GOT3 (cell line): Measurements from ENCODE around the gene LTB4R.
A peak's percentile ranks its signal among the peaks of the same experiment; 100 is the strongest.

Experiments
- DNase-seq: peaks from one replicate; lab custom pipeline; 2025; ENCODE audit warnings: mixed read lengths; lab: John Stamatoyannopoulos, UW

Gene LTB4R

DNA sequence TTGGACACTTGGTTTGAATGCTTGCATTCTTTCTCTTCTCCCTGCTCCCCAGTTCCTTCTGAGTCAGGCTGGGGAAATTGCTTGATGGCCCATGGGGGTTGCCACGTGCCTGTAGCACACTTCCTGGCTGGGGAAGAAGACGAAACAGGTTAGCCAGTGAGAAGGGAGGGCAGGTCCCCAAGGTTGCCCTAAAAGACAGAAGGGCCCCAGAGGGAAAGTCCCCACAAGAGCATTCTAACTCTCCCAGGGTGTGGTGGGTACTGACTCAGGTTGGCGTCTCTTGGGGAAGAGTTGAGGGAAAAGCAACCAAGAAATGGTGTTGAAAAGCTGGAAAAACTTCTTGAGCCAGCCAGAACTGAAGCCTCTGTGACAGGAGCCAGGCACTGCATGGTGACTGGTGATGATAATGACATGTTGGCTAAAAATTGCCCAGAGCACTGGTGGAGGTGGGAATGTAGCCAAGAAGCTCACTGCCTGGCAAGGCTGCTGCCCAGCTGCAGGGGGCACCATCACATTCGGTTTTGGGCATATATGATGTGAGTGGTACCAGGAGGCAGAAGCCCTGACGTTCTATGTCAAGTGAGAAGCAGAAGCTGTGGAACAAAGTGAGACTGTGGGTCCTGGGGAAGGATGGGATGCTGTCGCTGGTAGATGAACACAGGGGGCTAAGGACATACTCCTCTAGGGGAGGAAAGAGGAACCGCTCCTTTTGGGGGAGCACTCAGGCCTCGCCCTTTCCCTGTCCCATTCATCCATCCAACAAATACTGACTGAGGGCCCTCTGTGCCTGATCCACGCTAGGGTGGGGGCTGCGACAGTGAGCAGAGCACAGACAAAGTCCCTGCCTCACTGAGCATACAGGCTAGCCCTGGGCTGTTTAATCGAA is 31.8 kb upstream of the LTB4R start:
- DNase-seq = no peak

DNA sequence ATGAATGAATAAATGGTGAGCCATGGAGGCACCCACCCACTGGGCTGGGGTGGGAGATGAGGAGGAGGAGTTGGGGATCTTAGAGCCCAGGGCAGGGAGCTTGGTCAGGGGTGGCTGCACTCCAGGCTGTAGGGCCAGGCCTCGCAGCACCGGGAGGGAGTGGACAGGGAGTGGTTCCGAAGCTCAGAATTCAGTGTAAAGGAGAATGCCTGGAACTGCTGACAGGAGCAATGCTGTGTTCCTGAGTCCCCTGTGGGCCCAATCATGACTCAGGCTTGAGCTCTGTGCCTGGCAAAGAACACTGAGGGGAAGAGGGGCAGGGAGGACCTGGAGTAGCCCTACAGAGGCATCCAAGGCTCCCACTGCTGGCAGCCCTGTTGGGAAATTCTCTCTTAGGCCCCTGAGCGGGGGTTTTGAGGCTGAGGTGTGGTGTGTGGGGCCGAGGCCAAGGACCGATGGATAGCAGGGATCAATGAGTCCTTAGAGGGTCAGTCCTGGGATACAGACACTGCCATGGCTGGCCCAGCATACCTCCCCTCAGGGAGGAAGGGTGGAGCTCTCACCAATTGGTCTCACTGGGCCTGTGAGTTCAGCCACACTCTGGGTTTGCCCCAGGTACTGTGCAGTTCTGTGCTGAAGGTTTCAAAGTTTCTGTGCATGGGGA is 30.4 kb upstream of the LTB4R start:
- no peak for DNase-seq

GRCh38 chr14:24281636-24282035 is 29.7 kb upstream of the LTB4R start:
- no peak for DNase-seq

- DNase-seq = no peak
These were observed 28.6 kb upstream of the LTB4R start for GRCh38 chr14:24282736-24283135.

GRCh38 chr14:24283796-24284460 is 27.4 kb upstream of the LTB4R start:
- DNase-seq = no peak

GRCh38 chr14:24284501-24285035 is 26.7 kb upstream of the LTB4R start:
- DNase-seq = no peak

DNA sequence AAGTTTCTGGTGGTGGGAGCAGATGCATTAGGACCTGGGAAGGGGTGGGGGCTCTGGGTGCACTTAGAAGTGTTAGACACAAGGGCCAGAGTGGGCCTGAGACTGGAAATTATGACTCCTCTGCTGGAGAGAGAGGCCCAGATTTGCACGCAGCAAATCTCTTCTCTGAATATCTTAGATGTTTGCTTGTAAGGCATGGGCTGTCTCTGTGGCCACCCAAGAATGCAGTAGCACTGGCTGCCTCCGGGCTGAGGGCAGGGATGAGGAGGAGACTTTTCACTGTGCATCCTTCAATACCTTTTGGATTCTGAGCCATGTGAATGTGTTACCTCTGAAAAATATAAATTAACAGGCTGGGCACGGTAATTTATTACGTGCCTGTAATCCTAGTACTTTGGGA is 26.0 kb upstream of the LTB4R start:
- no peak for DNase-seq

- DNase-seq = no peak
These were observed 24.3 kb upstream of the LTB4R start for GRCh38 chr14:24286996-24287395.

- no peak for DNase-seq
These were observed 21.5 kb upstream of the LTB4R start for GRCh38 chr14:24289649-24290280.

GRCh38 chr14:24290746-24291145 is 20.6 kb upstream of the LTB4R start:
- no peak for DNase-seq

DNA sequence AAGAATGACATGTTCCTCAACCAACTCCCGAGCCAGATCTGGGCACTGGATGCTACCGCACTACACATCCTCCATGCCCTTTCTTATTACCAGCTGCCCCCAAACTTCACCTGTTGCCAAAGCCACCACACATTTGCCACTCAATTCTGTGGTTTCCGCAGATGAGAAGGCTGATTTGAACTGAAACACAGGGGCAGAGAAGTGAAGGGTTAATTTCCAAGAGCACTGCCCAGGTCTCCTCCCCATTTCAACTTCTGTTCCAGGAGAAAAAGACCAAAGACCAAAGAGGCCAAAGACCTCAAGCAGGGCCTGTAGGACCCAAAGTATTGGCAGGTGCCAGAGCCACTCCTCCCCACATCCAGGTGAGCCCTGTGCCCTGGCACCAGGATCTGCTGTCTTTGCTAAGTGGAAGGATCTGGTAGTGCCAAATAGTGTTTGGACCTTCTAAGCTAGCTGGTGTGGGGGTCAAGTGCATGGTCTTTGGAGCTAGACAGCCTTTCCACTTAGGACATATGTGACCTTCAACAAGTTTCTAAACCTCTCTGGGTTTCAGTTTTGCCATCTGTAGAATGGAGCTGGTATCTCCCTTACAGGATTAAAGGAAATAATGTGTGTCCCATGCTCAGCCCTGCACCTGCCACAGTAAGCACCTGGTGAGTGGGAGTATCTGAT is 19.7 kb upstream of the LTB4R start:
- DNase-seq = no peak

GRCh38 chr14:24292118-24292807 is 19.0 kb upstream of the LTB4R start:
- no peak for DNase-seq

GRCh38 chr14:24293525-24293924 is 17.8 kb upstream of the LTB4R start:
- DNase-seq = no peak

DNA sequence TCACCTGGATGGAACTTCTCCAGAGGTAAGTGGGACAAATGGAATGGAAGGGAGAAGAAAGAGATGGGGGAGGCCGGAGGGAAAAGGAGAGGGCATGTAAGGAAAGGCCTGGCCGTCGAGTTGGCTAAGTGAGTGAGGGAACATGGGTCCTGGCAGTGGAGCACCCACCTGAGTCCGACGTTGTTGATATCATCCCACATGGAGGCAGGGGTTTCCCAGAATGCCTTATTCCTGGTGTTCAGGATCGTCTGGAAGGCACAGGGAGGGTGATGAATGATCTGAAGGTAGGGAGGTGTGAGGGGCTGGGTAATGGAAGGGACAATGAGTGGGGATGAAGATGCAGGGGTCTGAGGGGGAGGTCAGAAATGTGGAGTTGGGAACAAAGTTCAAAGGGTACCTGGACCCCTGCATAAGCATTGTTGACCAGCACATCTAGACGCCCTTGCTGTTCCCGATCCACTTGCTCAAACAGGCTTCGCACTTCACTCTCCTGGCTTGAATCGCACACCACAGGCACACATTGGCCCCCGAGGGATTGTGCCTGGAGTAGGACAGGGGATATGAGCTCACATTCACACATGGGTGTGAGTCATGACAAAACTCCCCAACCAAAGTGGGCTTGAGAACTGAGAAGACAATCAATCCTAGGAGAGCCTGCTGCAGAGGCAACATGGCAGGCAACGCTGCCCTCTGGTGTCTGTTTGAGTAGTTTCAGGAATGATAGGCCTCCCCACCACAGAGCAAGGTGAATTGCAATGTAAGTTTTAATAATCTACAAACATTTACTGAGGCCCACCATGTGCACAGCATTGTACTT is 14.8 kb upstream of the LTB4R start:
- DNase-seq = no peak

- no peak for DNase-seq
These were observed 13.9 kb upstream of the LTB4R start for GRCh38 chr14:24297190-24297964.

- DNase-seq = no peak
These were observed 12.4 kb upstream of the LTB4R start for GRCh38 chr14:24298892-24299254.

- DNase-seq = peak; percentile 14
These were observed 11.8 kb upstream of the LTB4R start, which contains the start of the genes DHRS1 and NOP9 for GRCh38 chr14:24299255-24300191. TSS of gene DHRS1 (minus strand) at chr14:24299780. CDS start at chr14:24299106, 674 bp downstream. TSS of gene NOP9 (plus strand) at chr14:24299850. CDS start at chr14:24299955, 105 bp downstream.
